Measurements from ENCODE around the gene MR1.

- no peak for TF ChIP-seq CTCF (optimal IDR thresholded peaks at IDR 0.05 in 1 of 3, IDR thresholded peaks at IDR 0.05 in 1 of 3, conservative IDR thresholded peaks at IDR 0.05 in 1 of 3; ENCODE audit: extremely low read depth in 1 of 3, insufficient read depth in 2 of 3, low read length in 3 of 3)
- TF ChIP-seq EZH2 (IDR thresholded peaks at IDR 0.05; ENCODE audit: low read length) = no peak
These were observed 14.7 kb upstream of the MR1 start for GRCh38 chr1:181018901-181019681.
